NK-92 (cell line): Measurements from ENCODE around the gene GPX3.

Experiments used
- DNase-seq: peaks from one replicate; lab custom pipeline; 2025; ENCODE audit not compliant: unreplicated experiment; lab: John Stamatoyannopoulos, UW

GPX3 gene

GRCh38 chr5:151033217-151033934 is 13.0 kb downstream of the GPX3 start:
- no peak for DNase-seq

GRCh38 chr5:151034422-151035379 is 14.3 kb downstream of the GPX3 start:
- DNase-seq, result no peak

- DNase-seq, result no peak
Measured at GRCh38 chr5:151036556-151036955, 16.2 kb downstream of the GPX3 start.

DNA sequence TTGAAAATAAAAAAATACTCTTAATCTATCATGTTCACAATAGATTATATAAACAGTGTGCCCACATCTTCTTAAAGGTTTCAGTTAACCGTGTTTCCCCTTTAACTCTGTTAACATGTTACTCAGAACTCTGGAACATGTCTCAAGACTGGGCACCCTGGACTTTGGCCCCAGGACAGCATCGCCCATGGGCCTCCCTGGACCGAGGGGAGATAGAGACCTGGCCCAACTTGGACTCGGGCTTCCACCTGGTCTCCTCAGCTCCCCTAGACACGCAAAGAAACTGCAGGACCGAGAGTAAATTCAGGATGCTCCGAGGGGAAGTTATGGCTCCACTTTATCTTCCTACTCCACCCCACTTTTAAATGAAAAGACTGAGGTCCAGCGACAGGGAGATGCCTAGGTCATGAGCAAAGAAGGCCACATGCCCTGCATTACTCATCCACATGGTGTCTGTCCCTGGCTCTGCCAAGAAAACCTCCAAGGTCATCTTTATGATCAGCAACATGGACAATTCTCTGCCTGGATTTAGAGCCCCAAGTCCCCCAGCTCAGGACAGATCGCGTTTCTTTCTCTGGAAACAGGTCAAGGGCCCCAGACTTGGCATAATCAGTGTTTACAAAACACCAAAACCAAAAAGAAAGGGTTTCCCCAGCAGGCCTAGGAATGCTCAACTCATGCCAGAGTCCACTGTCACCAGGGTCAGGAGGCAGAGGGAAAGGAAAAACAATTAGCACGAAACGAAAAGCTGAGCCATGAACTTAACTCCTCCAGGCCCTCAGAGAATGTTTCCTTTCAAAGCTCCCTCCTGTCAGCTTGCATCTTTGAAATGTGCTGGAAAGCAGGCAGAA is 17.4 kb downstream of the GPX3 start:
- DNase-seq, result no peak

DNA sequence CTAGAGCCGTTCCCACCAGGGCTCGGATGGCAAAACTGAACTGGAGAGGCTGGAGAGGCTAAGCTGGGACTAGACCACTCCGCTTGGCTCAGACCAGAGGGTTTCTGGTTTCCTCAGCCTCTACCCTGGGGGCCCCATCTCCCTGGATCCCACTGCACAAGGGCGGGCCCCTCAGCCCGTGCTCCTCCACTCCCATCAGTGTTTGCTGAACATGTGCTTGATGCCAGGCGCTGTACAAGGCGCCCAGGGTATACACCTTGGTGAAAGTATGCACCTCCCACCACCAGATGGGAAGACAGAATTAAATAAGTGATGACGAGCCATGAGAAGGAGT is 18.0 kb downstream of the GPX3 start:
- DNase-seq, result no peak

- DNase-seq, result no peak
Measured at GRCh38 chr5:151038801-151039238, 18.4 kb downstream of the GPX3 start.

DNA sequence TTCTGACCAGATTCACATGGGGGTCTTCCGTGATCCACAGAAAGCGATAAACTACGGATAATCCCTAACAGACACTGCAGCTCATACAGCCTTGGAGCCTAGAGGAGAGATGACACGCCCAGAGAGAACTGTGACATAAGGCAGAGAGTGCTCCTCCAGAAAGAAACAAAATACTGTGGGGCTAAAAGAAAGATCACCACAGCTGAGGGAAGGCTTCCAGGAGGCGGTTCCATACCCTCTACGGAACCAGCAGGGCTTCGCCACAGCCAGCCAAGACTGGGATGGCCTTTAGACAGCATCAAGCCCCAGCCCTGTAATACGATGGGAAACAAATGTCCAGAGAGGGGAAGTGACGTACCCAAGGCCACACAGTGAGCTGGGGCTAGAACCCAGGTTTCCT is 19.3 kb downstream of the GPX3 start:
- no peak for DNase-seq

- no peak for DNase-seq
Measured at GRCh38 chr5:151040211-151040747, 19.9 kb downstream of the GPX3 start.

- no peak for DNase-seq
Measured at GRCh38 chr5:151041577-151042268, 21.3 kb downstream of the GPX3 start.

- no peak for DNase-seq
Measured at GRCh38 chr5:151042453-151043093, 22.2 kb downstream of the GPX3 start.

- no peak for DNase-seq
Measured at GRCh38 chr5:151047814-151048425, 27.5 kb downstream of the GPX3 start.

- no peak for DNase-seq
Measured at GRCh38 chr5:151048526-151048925, 28.1 kb downstream of the GPX3 start.

GRCh38 chr5:151051066-151051930 is 30.9 kb downstream of the GPX3 start:
- DNase-seq, result no peak

- no peak for DNase-seq
Measured at GRCh38 chr5:151051931-151052608, 31.7 kb downstream of the GPX3 start.

DNA sequence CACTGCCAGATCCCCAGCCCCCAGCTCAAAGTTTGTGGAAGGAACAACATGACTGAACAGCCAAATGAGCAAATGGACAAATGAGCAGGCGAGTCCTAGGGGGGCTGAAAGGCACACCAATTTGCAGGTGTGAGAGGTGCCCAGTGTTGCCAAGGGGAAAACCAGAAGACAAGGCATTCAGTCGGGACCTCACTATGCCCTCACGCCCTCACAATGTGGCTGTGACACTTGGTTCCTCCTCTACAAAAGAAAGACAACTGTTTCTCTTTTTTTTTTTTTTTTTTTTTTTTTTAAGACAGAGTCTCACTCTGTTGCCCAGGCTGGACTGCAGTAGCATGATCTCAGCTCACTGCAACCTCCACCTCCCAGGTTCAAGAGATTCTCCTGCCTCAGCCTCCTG is 32.4 kb downstream of the GPX3 start:
- no peak for DNase-seq

- no peak for DNase-seq
Measured at GRCh38 chr5:151053796-151054462, 33.5 kb downstream of the GPX3 start.

DNA sequence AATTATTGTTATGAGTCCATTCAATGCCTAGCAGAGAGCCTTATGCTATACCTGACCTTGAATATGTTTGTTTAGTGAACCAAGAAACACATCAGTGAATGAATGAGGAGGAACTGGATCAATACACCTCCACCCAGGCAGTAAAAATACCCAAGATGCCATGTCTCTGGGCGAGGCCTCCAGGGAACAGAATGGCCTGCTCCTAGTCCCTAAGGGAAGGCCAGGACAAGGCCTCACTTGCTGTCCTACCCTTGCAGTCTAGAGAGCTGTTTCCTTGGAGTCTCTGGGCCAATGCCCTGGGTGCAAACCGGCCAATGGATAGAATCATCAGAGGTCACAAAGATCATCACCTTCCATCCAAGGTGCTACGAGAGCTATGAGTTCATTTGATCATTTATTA is 34.3 kb downstream of the GPX3 start:
- DNase-seq, result no peak

GRCh38 chr5:151055336-151055735 is 34.9 kb downstream of the GPX3 start:
- DNase-seq, result no peak
